ENCODE measurements around the gene KCNE5.
A peak's percentile ranks its signal among the peaks of the same experiment; 100 is the strongest.

KCNE5 gene

GRCh38 chrX:109635146-109635545 lies 10.2 kb upstream of the KCNE5 start:
- no peak for DNase-seq (ENCODE audit: extremely low spot score)
- CTCF ChIA-PET: interaction anchor here (0.9 to 3.7 kb wide), 10 partner anchors 9 to 256 kb away, joined by 3 to 32 read pairs (median 6); partner anchors contain the start of gene KCNE5
- TF ChIP-seq, protein P1, sequence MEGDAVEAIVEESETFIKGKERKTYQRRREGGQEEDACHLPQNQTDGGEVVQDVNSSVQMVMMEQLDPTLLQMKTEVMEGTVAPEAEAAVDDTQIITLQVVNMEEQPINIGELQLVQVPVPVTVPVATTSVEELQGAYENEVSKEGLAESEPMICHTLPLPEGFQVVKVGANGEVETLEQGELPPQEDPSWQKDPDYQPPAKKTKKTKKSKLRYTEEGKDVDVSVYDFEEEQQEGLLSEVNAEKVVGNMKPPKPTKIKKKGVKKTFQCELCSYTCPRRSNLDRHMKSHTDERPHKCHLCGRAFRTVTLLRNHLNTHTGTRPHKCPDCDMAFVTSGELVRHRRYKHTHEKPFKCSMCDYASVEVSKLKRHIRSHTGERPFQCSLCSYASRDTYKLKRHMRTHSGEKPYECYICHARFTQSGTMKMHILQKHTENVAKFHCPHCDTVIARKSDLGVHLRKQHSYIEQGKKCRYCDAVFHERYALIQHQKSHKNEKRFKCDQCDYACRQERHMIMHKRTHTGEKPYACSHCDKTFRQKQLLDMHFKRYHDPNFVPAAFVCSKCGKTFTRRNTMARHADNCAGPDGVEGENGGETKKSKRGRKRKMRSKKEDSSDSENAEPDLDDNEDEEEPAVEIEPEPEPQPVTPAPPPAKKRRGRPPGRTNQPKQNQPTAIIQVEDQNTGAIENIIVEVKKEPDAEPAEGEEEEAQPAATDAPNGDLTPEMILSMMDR (IDR thresholded peaks at IDR 0.05; ENCODE audit: control extremely low read depth, extremely low read depth, low read depth, missing control alignments): peak; percentile 21
- POLR2A ChIA-PET: no interaction called here

GRCh38 chrX:109632906-109633504 lies 8.0 kb upstream of the KCNE5 start:
- POLR2A ChIA-PET: no interaction called here
- no peak for DNase-seq (ENCODE audit: extremely low spot score)

DNA sequence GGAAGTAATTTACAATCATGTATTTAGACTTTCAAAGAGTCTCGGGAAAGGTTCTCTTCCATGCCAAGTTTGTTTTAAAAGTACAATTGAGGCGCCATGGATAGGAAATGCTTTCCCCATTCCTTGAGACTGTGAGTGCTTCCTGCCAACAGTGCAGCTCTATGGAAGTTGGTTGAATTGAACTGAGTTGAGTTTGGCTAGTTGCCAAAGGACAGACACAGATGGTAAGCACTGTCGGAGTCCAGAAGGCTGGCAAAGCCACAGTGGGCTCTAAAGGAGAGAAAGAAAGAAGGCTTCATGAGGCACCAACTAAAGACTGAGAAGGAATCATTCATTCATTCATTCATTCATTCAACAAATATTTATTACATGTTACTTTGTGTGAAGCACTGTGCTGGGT lies 4.3 kb upstream of the KCNE5 start:
- POLR2A ChIA-PET: no interaction called here
- TF ChIP-seq, protein P1 (IDR thresholded peaks at IDR 0.05; ENCODE audit: control extremely low read depth, extremely low read depth, low read depth, missing control alignments): no peak
- CTCF ChIA-PET: interaction anchor here (1.8 kb wide), 1 partner anchor 144 kb away, joined by 4 read pairs; no protein-coding TSS in a partner anchor
- DNase-seq (ENCODE audit: extremely low spot score): no peak

More at GRCh38 chrX:109632906-109633504, 8.0 kb upstream of the KCNE5 start:
- CTCF ChIA-PET: interaction anchor here (1.1 to 3.7 kb wide), 7 partner anchors 9 to 247 kb away, joined by 3 to 32 read pairs (median 4); no protein-coding TSS in a partner anchor
- TF ChIP-seq, protein P1 (IDR thresholded peaks at IDR 0.05; ENCODE audit: control extremely low read depth, extremely low read depth, low read depth, missing control alignments): peak; percentile 40

DNA sequence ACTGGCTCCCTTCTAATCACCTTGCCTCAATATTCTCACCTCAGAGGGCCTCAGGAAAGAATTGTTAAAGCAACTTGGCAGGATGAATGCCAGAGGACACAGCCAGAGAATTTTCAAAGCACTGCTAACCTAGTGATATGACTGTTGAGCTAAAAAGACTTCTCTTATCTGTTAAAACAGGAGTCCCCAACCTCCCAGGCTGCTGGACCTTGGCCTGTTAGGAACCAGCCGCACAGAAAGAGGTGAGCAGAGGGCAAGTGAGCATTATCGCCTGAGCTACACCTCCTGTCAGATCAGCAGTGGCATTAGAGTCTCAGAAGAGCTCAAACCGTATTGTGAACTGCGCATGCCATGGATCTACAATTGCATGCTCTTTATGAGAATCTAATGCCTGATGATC lies 1.7 kb upstream of the KCNE5 start:
- ChIA-PET POLR2A (no interaction called here), CTCF (interaction anchor here (1.5 to 2.0 kb wide), 2 partner anchors 8 to 141 kb away, joined by 8 to 9 read pairs; no protein-coding TSS in a partner anchor)
- TF ChIP-seq, protein P1 (IDR thresholded peaks at IDR 0.05; ENCODE audit: control extremely low read depth, extremely low read depth, low read depth, missing control alignments): no peak
- no peak for DNase-seq (ENCODE audit: extremely low spot score)

- TF ChIP-seq, protein P1 (IDR thresholded peaks at IDR 0.05; ENCODE audit: control extremely low read depth, extremely low read depth, low read depth, missing control alignments): no peak
- ChIA-PET CTCF (interaction anchor here (1.3 to 1.8 kb wide), 2 partner anchors 8 to 11 kb away, joined by 3 to 6 read pairs; no protein-coding TSS in a partner anchor), POLR2A (no interaction called here)
- DNase-seq (ENCODE audit: extremely low spot score): no peak
These were observed 975 bp downstream of the KCNE5 start for GRCh38 chrX:109623997-109624396.

DNA sequence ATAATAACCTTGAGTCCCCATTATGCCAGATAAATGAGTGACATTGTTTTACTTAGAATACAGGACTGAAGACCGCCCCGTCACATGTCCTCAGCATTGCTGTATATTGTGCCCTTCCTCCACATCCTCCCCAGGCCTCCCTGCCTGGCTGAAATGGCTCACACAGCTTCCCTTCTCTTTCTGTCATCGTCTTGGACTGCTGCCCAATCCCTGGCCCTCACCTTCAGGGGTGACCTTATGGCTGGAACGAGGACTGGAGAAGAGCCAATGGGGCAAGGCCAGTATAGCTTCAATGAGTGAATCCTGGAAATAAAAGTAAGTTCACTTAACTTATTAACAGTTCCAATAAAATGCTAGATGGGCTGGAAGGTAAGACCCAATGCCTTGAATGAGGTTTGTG lies 2.7 kb downstream of the KCNE5 start:
- ChIA-PET POLR2A (no interaction called here), CTCF (interaction anchor here (1.6 kb wide), 1 partner anchor 137 kb away, joined by 4 read pairs; no protein-coding TSS in a partner anchor)
- no peak for DNase-seq (ENCODE audit: extremely low spot score)
- TF ChIP-seq, protein P1 (IDR thresholded peaks at IDR 0.05; ENCODE audit: control extremely low read depth, extremely low read depth, low read depth, missing control alignments): no peak
